CD4-positive, alpha-beta T cell treated with Interleukin-15 for 1 hour (primary cell): Measurements from ENCODE around the gene TSSC4.
"Not testable (repeated sequence)": the region's sequence is repeated elsewhere in the genome, so short reads cannot be mapped to it uniquely, and the experiment has no call there.

Experiments used
- DNase-seq: peaks from one replicate; pipeline ENCODE4 v3.0.0-alpha.2; 2020

The TSSC4 gene

DNA sequence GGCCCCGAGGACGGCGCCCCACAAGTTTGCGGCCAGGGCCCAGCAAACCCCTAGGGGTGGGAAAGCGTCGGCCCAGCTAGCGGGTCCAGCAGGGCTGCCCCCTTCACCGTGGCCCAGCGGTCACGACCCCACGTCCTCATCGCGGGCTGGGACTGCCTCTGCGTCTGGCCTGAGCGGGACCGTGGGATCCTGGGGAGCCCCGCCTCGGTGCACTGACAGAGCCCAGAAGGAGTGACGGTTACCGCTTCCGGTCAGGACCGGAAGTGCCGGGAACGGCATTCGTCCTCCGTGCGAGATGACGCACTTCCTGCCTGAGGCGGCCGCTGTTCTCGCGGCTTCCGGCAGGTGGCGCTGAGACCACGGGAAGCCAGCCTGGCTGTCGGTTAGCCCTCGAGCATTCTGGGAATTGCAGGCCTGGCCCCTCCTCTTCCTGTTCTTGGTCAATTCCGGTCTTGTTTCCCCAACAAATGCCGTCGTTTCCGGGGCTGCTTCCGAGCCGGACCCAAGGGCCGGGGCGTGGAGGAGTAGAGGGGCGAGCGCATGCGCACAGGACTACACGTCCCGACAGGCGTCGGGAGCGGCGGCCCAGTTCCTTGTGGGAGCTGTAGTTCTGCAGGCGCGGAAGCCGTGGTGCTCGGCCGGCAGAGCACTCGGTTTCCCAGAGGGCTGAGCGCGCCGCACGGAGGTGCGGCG is at the start of gene TSSC4:
TSSC4 (plus strand) TSS at position 682 of the 693 bp plus-strand sequence. CDS start 1,884 bp downstream, outside the sequence.
- peak; percentile 100 for DNase-seq

DNA sequence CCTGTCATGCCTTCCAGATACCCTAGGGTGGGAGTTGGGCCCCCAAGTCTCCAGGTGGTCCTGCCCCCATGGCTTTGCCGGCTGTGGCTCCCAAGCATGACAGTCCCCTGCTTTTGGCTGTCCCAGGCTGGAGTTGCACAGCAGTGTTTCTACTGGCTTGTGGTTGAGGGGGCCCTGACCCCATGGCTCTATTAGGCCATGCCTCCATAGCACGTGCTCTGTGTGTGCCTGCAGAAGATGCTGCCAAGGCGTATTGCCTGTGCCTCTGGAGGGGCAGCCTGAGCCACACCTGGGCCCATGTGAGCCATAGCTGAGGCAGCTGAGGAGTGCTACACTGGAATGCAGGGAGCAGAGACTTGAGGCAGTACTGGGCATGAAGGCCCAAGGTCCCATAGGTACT is 48.8 kb upstream of the TSSC4 start:
- no peak for DNase-seq

DNA sequence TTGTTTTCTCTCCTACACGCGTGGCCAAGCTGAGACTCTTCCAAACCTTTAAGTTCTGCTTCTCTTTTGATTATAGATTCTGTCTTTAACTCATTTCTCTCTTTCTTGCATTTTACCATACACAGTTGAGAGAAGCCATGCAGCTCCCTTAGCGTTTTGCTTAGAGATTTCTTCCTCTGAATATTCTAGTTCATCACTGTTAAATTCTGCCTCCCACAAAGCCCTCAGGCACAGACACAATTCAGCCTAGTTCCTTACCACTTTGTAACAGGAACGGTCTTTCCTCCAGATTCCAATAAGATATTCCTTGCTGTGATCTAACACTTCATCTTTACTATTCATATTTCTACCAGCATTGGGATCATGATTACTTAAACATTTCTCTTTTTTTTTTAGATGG is 48.1 kb upstream of the TSSC4 start:
- DNase-seq = no peak

DNA sequence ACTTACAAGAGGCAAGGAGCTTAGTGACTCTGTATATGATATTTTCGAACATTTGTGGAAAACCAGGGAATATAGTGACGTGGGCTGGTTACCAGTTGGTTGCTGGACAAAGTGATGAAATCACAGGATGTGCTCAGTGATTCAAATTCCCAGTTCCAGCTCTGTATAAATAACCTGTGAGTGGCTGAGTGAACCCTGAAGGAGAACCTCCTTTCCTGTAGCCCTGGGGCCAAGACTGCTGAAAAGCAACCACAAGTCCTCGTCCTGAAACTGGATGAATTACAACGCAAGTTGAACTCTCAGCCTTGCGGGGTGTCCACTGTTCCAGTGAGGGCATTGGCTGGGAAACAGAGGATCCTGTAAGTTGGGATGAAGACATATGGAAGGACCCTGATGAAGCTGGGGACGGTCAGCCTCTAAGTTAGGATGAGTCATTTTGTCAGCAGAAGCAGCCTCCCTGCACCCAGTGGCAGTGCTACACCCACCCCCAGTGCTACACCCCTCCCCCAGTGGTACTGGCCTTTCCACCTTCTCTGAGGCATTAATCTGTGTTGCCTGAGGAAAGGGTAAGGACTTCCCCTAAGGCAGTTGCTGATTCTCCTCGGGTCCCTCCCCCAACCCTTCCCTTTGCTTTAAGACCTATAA is 45.4 kb upstream of the TSSC4 start:
- no peak for DNase-seq

DNA sequence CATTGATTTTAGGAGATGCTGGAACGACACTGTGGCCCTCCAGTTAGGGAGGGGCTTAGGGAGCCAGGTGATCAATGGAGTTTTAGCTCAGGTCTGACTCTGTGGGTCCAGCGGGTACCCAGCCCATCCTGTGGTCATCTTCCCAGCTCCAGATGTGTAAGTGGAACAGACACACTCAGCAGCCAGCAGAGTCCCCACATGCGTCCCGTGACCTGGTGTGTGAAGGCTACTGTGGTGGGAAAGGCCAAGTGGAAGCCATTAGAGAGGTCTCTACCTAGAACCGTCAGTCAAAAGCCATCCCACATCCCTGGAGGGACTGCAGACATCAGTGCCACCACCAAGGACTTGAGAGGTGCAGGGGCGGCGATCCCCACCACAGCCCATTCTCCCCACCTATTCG is 43.3 kb upstream of the TSSC4 start:
- DNase-seq = no peak

DNA sequence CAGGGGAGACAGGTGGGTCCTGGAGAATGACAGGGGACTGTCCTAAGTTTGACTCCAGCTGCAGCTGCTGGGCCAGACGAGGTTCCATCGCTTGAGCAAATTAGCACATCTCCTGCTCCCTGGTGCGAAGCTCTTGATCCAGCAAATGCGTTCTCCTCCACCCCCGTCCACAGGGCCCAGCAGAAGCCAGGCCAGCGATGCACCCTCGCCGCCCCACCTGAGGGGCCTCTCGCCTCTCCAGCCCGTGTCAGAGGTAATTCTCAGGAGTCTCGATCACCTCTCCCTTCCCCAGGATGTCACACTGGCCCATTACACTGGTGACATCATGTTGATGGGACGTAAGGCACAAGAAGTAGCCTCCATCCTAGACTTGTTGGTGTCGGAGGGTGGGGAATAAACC is 42.9 kb upstream of the TSSC4 start:
- DNase-seq = not testable (repeated sequence)

DNA sequence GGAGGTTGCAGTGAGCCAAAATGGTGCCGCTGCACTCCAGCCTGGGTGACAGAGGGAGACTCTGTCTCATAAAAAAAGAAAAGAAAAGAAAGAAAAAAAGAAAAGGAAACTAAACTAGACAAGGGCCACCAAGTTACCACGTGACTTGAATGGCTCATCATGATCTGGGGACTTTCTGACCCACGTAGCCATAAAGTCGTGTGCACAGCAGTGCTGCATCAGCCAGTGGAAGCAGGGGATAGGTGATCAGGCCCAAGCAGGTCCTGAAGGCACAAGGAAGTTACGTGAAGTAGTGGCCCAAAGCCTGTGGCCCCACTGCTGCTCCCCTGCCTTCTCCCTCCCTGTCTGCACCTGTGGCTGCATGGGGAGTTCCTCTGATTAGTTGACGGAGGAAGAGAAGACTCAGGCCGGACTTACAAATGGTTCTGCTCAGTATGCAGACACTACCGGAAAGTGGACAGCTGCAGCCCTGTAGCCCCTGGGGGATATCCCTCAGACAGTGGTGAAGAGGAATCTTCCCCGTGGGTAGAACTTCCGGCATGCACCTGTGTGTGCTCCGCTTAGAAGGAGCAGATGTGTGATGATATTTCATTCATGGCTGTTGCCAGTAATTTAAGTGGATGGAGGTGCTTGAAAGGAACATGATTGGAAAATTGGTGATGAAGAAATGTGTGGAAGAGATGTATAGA is 41.7 kb upstream of the TSSC4 start:
- no peak for DNase-seq

DNA sequence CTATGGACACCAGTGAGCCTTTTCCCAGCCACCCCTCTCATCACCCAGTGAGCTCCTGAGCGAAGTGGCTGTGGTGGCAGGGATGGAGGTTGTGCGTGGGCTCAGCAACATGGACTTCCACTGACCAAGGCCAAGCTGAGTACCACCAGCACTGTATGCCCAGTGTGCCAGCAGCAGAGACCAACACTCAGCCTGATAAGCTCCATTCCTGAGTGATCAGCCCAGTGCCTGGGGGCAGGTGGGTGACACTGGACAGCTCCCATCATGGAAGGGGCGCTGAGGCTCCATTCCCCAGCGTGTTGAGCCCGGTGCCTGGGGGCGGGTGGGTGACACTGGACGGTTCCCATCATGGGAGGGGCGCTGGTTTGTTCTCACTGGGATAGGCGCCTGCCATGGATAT is 41.0 kb upstream of the TSSC4 start:
- DNase-seq = no peak

DNA sequence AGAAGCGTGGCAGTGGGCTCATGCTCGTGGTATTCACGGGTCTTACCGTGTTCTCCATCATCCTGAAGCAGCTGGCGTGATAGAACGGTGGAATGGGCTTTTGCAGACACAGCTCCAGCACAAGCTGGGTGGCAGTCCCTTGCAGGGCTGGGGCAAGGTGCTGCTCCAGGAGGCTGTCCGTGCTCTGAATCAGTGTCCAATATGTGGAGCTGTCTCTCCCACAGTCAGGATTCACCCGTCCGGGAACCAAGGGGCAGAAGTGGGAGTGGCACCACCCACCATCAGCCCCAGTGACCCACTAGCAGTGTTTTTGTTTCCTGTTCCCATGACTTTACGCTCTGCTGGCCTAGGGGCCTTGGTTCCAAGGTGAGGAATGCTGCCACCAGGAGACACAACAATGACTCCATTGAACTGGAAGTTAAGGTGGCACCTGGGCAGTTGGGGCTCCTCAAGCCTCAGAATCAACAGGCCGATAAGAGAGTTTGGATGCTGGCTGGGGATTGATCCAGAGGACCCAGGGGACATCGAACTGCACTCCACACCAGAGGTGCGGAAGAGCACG is 40.4 kb upstream of the TSSC4 start:
- DNase-seq = no peak

DNA sequence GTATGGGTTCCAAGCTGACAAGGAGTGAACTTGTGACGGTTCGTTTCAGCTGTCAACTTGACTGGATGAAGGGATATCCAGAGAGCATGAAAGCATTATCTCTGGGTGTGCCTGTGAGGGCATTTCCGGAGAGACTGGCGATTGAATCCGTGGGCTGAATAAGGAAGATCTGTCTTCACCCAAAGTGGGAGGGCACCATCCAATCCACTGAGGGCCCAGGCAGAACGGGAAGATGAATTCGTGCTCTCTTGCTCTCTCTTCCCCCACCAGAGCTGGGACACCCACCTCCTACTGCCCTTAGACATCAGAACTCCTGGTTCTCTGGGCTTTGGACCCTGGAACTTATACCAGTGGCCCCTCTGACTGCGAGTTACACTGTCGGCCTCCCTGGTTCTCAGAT is 39.0 kb upstream of the TSSC4 start:
- DNase-seq = no peak

DNA sequence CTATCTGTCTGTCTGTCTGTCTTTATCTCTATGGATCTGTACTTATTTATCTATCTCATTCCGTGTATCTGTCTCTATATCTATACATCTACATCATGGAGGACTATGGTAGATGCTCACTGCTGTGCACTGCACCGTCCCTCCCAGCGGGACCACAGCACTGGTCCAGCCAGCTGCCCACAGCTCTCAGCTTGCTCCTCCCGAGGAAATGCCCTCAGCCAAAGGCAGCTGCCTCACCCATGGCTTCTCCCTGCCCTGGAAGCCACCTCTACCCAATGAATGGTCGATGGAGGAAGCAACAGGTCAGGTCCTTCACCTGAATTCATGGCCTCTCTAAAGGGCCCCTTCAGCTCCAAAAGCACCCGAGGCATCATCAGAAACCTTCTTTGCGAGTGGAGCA is 38.1 kb upstream of the TSSC4 start:
- DNase-seq = no peak

DNA sequence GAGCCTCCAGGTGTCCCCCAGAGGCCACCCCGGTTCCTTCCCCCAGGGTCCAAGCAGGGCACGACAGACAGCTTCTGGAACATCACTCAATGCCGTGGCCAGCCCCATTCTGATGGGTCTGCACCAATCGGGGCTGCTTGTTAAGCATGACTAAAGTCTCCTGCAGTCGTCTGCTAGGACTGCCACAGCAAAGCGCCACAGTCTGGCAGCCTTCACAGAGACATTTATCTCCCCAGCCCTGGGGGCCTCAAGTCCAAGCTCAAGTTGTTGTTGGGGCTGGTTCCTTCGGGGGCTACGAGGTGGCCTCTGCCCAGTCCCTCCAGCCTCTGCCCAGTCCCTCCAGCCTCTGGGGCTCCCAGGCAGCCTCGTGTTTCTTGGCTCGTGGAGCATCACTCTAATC is 37.4 kb upstream of the TSSC4 start:
- DNase-seq = no peak

DNA sequence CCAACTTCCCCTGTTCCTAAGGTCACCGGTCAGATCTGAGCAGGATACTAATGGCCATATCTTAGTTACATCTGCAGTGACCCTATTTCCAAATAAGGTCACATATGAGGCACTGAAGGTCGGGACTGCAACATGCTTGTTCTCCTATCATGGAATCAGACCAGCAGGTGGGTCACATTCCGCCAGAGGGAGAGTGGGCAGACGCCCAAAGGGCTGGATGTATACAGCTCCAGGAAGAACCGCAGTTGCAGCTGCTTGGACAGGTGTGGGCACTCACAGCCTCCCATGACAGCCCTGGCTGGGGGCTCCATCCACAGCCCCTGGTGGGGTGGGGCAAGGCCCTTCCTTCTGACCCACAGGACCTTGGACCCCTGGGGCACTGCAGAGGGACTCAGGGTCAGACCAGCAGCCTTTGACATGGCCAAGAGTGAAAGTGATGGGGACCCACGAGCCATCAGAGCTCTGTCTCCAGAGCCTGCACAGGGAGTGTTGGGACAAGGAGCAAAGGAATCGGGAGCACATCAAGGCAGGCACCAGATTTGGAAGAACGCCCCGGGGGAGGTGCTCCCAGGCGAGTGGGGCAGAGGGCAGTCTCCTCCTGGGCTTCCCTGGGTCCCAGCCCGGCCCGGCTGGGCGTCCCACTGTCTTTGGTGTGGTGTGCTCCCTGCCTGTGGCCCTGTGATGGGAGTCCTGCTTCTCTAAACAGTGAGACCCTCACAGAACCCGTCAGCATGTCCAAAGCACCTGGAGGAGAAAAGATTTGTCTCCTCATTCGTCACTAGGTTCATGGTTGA is 36.8 kb upstream of the TSSC4 start:
- DNase-seq = no peak

DNA sequence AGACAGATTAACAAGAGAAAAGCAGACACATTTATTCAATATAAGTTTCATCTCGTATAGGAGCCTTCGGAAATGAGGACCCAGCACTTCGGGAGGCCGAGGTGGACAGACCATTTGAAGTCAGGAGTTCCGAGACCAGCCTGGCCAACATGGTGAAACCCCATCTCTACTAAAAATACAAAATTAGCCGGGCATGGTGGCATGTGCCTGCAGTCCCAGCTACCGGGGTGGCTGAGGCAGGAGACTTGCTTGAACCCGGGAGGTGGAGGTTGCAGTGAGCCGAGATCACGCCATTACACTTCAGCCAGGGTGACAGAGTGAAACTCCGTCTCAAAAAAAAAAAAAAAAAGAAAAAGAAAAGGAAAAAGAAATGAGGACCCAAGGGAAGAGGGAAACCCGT is 36.2 kb upstream of the TSSC4 start:
- not testable (repeated sequence) for DNase-seq

DNA sequence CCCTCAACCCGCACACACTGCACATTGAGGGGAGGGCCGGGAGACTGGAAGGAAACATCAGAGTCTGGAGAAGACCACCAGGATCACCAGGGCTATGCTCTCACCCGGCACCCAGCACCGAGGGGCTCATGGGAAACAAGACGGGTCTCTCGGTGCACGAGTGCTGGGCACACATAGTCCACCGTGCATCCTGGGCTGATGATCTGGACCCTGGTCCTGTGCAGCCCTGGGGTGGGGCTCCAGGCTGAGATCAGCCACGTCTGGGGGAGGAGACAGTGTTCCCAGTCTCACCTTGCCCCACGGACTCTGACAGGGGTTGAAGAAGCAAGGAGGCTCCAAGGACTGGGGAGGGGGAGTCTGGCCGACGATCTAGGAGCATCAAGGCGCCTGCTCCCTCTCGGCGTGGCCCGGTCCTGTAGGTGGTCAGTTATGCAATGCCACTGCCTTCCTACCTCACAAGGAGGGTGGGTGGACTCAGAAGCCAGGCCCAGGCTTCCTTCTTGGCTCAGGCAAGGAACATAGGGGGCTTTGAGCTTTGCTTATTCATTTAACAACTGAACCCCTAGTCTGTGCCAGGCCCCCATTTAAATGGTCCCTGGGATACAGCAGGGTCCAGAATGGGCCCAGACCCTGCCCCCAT is 34.9 kb upstream of the TSSC4 start:
- no peak for DNase-seq

DNA sequence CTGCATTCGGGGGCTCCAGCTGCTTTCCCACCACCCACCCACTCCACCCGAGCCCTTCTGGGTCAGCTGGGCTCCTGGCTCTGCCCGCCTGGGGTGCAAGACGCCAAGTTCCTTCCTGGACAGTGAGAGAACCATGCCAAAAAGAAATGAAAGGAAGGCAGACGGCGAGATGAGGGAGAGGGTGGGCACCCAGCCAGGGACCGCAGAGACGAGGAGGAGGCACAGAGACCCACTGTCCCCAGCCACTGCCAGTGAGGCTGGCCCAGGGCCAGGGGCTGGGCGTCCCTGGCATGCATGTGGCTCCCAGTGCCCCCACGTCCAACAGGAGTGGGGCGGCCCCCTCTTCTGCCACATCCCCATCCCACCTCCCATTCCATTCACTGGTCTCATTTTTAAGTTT is 34.3 kb upstream of the TSSC4 start:
- peak; percentile 1 for DNase-seq

DNA sequence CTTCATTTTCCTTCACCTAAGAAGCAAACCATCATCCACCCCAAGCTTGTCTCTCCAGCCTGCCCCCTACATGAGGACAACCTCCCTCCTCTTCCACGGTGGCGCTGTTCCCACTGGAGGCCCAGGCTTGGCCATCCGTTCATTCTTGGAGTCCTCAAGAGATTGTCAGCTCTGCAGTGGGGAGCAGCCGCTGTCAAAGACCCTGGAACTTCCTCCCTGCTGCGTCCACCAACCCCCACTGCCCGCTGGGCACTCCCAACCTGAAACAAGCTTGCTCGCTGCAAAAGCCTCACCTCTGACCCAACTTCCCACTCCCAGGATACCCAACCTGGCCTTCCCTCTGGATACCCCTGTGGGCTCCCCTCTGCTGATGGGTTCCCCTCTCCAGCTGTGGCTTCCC is 33.8 kb upstream of the TSSC4 start:
- DNase-seq = peak; percentile 1

DNA sequence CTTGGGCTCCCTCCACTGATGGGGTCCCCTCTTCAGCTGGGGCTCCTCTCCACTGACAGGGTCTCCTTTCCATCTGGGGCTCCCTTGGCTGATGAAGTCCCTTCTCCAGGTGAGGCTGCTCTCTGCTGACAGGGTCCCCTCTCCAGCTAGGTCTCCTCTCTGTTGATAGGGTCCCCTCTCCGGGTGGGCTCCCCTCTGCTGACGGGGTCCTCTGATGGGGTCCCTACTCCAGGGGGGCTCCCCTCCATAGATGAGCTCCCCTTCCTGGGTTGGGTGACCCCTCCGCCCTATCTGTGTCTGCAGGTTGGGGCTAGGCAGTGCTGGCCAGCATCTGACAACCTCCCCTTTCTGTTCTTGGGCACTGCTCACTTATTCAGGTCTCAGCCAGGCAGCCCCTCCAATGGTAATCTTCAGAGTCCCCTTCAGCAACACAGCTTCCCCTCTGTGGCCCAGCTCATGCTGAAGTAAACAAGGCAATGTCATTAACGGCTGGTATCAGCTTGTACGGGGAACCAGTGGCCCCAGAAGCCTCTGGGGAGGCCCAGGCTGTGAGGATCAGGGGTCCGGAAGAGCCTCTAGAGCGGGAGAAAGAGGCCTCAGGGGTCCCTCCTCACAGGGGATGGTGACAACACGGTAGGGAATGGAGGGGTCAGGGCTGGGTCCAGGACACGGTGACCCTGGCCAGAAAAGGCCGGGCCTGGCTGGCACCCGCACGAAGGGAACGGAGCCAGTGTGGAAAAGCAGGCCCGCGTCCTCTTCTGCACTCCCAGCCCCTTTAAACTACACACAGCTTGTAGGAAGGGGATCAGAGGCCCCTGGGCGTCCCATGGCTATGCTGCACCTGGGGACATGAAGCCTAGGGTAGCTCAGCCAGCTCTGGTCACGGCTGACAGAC is 33.0 kb upstream of the TSSC4 start:
- DNase-seq = no peak

DNA sequence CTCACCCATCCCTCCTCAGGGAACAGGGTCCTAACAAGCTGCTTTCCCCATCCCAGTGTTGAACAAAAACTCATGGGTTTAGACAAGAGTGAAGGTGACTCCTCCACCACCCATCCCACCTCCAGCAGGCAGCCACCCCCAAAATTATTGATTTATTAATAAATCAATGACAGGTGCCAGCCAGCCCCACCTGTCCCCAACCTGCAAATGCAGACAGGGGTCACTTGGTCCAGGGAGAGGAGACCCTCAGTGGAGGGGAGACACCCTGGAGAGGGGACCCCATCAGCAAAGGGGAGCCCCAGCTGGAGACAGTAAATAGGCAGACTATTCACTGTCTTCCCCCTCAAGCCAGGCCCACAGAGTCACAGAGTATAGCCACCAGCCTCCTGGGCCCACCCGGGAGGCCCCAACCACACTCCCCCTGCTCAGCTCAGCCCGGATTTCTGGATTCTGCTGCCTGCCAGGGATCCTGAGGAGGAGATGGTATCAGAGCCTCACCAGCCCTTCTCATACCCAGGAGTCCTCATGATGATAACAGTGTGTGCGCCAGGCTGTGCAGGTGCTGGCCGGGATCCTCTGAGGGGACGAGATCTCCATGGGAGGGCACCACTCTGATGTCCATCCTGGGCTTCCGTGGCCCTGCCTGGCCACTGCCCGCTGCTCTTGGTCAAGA is 32.2 kb upstream of the TSSC4 start:
- DNase-seq = no peak

DNA sequence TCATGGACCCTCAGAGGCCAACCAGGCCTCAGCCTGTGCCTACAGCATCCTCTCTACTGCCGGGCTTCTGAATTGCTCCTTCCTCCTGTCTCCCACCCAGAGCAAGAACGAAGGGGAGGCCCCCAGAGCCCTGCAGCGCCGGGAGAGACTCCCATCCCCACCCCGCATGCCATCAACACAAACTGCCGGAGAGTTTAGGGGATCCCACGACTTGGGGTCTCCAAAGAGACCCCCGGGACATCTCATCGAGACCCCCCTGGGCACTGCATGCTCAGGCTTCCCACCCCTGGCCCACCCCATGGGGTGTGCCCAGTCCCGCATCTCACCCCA is 31.7 kb upstream of the TSSC4 start:
- no peak for DNase-seq

DNA sequence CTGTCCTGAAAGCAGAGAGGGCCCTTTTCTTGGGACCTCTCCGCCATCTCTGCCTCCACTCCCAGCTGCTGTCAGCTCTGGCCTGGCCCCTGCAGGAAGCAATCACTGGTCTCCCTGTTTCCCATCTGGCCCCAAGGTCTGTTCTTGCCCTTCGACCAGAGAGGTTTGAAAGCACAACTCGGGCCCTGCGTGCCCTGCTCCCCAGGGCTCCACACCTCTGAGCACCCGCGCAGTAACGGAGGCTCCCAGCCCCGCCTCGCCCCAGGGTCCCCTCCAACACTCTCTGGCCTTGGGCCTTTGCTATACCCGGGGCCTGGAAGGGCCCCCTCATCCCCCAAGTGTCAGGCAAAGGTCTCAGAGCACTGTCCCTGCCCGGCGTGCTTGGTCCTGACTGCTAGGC is 31.2 kb upstream of the TSSC4 start:
- DNase-seq = no peak
